ENCODE data around the gene STYXL1. TPM values are rescaled to one million over a fixed set of nuclear protein-coding genes. Genes with fewer than 3 reads are reported as not detected.
"Not testable (repeated sequence)": the region's sequence is repeated elsewhere in the genome, so short reads cannot be mapped to it uniquely, and the experiment has no call there.

The STYXL1 gene
- total RNA-seq, 4 donors from 2014 or later: 13.6 to 20.0 (median 19.4) TPM

DNA sequence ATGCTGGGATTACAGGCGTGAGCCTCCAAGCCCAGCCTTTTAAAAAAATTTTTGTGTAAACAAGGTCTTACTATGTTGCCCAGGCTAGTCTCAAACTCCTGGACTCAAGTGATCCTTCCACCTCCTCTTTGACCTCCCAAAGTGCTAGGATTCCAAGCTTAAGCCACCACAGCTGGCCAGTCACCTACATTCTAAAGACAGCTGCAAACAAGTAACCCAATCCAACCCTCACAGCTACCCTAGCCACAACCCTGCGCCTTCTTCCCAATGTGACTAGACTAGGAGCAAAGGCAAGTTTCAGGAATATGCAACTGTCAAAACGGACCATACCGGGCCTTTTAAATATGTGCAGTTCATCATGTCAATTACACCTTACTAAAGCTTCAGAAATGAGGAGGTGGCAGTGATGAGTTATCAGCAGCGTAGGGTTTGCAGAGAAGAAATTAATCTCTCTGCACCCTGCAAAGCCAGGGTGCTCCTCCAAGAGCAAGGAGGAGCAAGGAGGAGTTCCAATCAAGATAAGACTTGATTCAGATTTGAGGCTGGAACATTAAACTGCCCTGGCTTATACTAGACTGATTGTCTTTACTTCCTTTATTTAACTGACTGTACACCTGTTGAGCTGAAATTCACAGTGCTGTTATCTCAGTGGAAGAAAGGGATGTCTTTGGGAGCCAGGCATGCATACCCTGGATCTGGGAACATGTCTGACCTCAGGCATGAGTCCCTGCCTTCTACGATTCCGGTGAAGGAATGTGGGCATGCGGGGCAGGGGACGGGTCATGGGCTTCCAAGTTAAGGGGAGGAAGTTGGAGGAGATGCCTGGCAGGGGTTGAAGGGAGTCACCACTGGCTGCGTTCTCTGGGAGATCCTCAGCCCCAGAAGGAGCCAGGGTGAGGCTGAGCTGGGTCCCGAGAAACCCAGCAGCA lies 37.9 kb downstream of the STYXL1 start:
- ATAC-seq (ENCODE audit: low FRiP score) (peak; percentile 15), DNase-seq (ENCODE audit: low spot score) (no peak)
- no peak for TF ChIP-seq CTCF (IDR thresholded peaks at IDR 0.05)

DNA sequence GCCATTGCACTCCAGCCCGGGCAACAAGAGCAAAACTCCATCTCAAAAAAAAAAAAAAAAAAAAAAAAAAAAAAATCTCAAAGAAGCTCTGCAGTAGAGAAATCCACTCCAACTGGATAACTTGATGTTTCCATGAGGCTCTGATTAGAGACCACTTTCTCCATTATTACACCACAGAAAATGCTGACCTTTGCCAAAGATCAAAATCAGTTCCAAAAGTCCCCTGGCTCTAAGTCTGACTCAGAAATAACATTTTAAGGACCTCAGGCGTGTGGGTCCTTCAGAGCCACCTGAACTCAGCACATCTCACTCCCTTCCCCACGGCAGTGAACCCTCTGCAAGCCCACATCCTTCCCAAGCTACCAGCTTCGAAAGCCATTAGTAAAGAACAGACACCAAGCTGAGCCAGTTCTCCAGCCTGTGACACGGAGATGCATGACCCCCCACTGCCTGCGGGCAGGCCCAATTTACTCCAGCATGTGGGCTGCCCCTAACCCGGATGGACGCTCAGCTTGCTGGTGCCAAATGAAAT lies 39.6 kb downstream of the STYXL1 start:
- DNase-seq (ENCODE audit: low spot score) (no peak), ATAC-seq (ENCODE audit: low FRiP score) (no peak)
- TF ChIP-seq CTCF (IDR thresholded peaks at IDR 0.05): no peak

GRCh38 chr7:76005004-76005403 lies 42.8 kb downstream of the STYXL1 start:
- not testable (repeated sequence) for ATAC-seq (ENCODE audit: low FRiP score); DNase-seq (ENCODE audit: low spot score)

DNA sequence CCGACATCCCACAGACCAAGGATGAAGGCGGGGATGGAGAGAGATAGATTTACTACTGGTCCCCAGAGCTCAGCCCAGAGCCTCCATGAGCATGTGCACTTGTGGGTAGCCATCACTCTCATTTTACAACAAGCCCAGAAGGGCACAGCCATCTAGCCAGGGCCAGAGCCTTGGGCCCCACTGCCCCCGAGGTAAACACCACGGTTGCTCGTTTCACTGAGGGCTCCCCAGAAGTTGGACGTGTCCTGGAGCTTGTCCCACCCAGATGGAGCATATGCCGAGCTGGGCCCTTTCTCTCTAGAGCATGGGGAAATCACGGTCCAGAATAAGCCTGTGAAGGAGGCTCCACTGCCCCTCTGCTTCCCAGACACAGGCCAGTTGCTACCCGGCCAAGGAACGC lies 44.4 kb downstream of the STYXL1 start:
- no peak for TF ChIP-seq CTCF (IDR thresholded peaks at IDR 0.05)
- ATAC-seq (ENCODE audit: low FRiP score) (no peak), DNase-seq (ENCODE audit: low spot score) (no peak)

DNA sequence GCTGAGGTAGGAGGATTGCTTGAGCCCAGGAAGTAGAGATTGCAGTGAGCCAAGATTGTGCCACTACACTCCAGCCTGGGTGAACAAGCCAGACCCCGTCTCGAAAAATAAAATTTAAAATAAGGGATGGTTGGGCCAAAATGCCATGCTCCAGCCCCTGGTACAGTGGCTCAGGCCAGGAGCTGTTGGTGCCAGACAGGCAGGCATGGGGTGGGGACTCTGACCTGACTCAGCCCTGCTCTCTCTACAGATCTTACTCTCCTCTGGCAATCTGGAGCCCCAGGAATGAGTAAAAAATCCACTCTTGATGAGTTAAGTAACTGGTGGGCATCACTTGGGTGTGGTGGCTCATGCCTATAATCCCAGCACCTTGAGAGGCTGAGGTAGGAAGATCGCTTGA lies 45.0 kb downstream of the STYXL1 start:
- TF ChIP-seq CTCF (IDR thresholded peaks at IDR 0.05): no peak
- ATAC-seq (ENCODE audit: low FRiP score): no peak
- DNase-seq (ENCODE audit: low spot score): no peak

DNA sequence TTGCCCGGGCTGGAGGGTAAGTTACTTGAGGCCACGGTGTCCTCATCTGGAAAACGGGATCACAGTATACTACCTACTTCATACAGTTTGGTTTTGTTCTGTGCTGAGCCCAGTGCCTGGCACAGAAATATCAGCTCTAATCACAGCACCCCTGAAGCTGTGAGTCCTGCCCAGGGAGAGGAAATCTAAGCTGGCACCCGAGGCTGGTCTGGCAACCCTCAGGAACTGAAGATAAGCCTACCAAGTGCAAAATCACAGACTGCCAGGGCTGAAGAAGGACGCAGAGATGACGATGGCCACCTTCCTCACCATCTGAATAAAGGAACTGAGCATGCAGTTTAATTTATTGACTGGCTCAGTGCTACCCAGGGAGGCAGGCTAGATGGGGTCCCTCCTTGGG lies 45.7 kb downstream of the STYXL1 start:
- ATAC-seq (ENCODE audit: low FRiP score): no peak
- no peak for TF ChIP-seq CTCF (IDR thresholded peaks at IDR 0.05)
- DNase-seq (ENCODE audit: low spot score): no peak

DNA sequence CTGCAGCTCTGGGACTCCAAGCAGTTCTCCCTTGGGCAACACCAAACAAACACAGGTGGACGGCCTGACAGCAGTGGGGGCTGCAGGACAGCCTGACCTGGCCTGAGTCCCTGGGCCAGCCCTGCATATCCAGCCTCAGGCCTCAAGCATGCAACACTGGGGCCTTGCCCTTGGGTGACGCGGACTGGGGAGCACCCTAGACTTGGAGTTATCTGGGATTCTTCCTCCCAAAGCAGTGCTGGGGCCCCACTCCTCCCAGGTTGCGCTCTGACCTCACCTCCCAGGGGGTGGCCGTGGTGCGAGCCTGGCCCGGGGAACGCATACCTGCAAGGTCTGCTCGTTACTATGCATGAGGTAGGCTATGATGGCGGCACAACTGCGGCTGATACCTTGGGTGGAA lies 47.2 kb downstream of the STYXL1 start:
- DNase-seq (ENCODE audit: low spot score) (no peak), ATAC-seq (ENCODE audit: low FRiP score) (no peak)
- no peak for TF ChIP-seq CTCF (IDR thresholded peaks at IDR 0.05)

Data from omental fat pad (tissue), 4 donors.